GM06990 (cell line): Measurements from ENCODE around the gene ATP11A.
"Not testable (repeated sequence)": the region's sequence is repeated elsewhere in the genome, so short reads cannot be mapped to it uniquely, and the experiment has no call there.

Source experiments
- DNase-seq: peaks from one replicate; pipeline ENCODE4 v3.0.0-alpha.2; 2011; ENCODE audit not compliant: insufficient read length; ENCODE audit errors: extremely low read depth
- H3K27me3 ChIP-seq: replicated peaks from 2 replicates; pipeline ENCODE4 v1.6.0; 2011; ENCODE audit warnings: low read length; ENCODE audit not compliant: control insufficient read depth, insufficient read depth
- H3K36me3 ChIP-seq: 2 replicates; pipeline ENCODE4 v1.5.1; 2011; ENCODE audit warnings: low read length; ENCODE audit not compliant: control insufficient read depth, insufficient read depth
- H3K4me3 ChIP-seq: replicated peaks from 2 replicates; pipeline ENCODE4 v1.5.1; 2011; ENCODE audit warnings: low read depth, mild to moderate bottlenecking, control low read depth, low read length
- CTCF ChIP-seq: IDR thresholded peaks from 2 replicates; pipeline ENCODE4 v1.5.1; 2011; ENCODE audit warnings: low read length, control low read depth, mild to moderate bottlenecking, inconsistent platforms; ENCODE audit not compliant: insufficient read depth, poor library complexity, severe bottlenecking

The ATP11A gene

DNA sequence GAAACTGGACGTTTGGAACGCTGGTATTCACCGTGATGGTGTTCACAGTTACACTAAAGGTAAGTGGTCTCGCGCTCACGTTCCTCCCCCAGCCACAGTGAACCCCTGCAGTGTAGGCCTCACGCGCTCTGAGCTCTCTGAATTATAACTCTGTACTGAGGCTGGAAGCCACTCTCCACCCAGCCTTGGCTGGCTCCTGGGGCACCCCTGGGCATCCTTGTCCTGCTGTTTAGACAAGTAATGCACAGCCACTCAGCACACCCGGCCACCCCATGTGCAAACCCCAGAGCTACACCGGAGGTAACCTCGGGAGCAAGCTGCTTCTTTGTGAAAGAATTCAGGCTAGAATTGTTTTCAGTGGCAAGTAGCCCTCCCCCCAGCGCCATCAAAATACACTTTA, 181.9 kb downstream of the ATP11A start:
- Histone ChIP-seq H3K4me3 (no peak overlapping the region), H3K36me3 (peaks cover 16% of the 10 kb centered on the region), H3K27me3 (no peaks in the 10 kb centered on the region)
- no peak for DNase-seq
- TF ChIP-seq CTCF, result no peak

DNA sequence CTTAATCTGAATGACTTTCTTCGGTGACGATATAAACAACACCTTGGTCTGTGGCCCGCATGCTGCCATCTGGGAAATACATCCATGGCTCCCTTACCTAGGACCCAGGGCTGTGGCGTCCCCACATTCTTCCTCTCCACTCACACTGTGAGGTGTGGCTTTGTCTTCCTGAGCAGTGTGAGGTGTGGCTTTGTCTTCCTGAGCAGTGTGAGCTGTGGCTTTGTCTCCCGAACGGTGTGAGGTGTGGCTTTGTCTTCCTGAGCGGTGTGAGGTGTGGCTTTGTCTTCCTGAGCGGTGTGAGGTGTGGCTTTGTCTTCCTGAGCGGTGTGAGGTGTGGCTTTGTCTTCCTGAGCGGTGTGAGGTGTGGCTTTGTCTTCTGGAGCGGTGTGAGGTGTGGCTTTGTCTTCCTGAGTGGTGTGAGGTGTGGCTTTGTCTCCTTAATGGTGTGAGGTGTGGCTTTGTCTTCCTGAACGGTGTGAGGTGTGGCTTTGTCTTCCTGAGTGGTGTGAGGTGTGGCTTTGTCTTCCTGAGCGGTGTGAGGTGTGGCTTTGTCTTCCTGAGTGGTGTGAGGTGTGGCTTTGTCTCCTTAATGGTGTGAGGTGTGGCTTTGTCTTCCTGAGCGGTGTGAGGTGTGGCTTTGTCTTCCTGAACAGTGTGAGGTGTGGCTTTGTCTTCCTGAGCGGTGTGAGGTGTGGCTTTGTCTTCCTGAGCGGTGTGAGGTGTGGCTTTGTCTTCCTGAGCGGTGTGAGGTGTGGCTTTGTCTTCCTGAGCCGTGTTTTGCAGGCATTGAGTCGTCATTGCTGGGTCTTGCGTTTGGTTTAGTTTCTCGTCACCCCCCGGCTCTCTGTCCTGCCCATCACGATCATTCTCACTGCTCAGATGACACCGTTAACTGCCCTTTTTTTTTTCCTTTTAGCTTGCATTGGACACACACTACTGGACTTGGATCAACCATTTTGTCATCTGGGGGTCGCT, 183.1 kb downstream of the ATP11A start:
- Histone ChIP-seq H3K36me3 (peaks cover 25% of the 10 kb centered on the region), H3K4me3 (peak overlapping the region; percentile 52)
- peak; percentile 74 for DNase-seq
- not testable (repeated sequence) for H3K27me3 ChIP-seq

DNA sequence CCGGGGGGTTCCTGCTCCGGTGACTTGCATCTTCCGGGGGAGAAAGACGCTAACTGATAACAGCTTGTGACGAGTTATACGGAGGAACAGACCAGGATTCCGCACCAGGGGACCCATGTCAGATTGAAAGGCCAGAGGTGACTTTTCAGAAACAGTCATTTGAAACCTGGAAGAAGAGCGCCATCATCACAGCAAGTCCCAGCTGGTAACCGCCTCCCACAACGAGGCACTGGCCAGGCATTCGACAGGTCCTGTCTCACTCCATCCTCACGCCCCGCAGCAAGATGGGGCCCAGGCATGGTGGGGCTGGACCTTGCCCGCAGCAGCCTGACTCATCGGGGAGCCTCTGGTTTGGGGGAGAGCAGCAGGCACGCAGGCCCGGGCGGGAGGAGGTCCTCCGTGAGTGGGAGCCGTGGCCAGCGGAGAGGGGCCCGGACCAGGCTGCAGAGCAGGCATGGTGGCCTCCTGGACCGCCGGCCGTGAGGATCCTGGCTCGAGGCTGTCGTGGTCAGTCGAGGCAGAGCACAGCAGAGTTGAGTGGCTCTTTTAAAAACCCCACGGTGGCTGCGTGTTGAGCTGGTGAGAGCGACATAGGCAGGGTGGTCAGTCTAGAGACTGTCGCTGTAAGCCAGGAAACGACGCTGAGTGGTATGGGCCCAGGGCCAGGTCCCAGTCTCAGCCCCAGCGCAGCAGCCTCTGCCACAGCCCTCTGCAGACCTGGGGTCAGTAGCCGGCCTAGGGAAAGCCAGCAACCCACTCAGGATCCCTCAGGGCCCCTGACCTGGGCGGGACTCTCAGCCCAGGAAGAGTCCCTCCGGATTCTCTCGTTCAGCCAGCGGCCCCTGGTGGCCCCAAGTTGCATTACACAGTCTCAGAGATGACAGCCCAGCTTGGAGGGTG, 184.3 kb downstream of the ATP11A start:
- DNase-seq, result peak; percentile 74

DNA sequence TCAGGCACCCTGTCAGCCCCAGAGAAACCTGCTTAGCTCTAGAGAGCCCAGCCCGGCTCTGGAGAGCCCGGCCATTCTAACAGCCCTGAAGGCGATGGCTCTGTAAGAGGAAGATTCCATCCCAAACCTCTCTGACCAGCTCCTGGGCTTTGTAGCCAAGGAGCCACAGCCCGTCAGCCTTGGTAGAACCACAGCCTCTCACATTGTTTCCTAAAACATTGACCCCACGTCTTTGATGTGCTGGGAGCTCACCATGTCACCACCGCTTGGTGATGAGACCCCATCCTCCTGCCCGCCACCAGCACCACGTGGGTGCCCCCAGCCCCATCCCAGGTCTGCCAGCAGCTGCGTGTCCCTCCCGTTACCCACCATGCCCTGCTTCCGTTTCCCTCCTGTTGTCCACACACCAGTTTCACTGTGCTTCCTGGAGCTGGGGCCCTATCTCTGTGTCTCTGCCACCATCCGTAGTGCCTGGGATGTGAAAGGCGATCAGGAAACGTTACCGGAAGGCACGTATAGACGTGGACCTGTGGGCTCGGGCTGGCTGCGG, 185.0 kb downstream of the ATP11A start:
- Histone ChIP-seq H3K4me3 (no peak overlapping the region), H3K36me3 (peaks cover 30% of the 10 kb centered on the region), H3K27me3 (no peaks in the 10 kb centered on the region)
- no peak for TF ChIP-seq CTCF
- no peak for DNase-seq

More for the DNA sequence above, 184.3 kb downstream of the ATP11A start:
- peak; percentile 95 for TF ChIP-seq CTCF
- Histone ChIP-seq H3K27me3 (no peaks in the 10 kb centered on the region), H3K36me3 (peaks cover 30% of the 10 kb centered on the region), H3K4me3 (peak overlapping the region; percentile 52)

DNA sequence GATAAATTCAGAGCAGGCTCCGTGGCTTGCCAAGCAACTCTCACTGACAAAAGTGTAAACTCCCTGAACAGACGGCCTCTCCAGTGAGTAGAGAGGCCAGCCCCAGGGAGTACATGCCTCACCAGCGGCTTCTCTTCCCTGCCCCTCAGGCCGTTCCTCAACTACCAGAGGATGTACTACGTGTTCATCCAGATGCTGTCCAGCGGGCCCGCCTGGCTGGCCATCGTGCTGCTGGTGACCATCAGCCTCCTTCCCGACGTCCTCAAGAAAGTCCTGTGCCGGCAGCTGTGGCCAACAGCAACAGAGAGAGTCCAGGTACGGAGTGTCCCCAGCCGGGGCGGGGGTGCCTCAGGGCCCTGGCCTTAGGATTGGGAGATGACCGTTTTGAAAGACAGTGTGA, 185.8 kb downstream of the ATP11A start:
- DNase-seq, result no peak
- Histone ChIP-seq H3K36me3 (peaks cover 36% of the 10 kb centered on the region), H3K27me3 (no peaks in the 10 kb centered on the region), H3K4me3 (no peak overlapping the region)
- no peak for TF ChIP-seq CTCF
